HG02870 (cell line): ENCODE measurements around the gene PRUNE1.

ENCODE experiments used
- ATAC-seq: cut with Tn5 transposase; IDR thresholded peaks from one replicate; pipeline ENCODE4 v1.9.1; 2021; ENCODE audit warnings: mild to moderate bottlenecking, moderate library complexity; ENCODE audit not compliant: unreplicated experiment

PRUNE1 gene

GRCh38 chr1:151008244-151009205 is at the start of gene PRUNE1:
TSS of gene PRUNE1 (plus strand) at chr1:151008449. CDS start at chr1:151008633, 184 bp downstream.
- ATAC-seq: peak; percentile 58

GRCh38 chr1:150960646-150961045 is 47.6 kb upstream of the PRUNE1 start:
- ATAC-seq: no peak

GRCh38 chr1:150961756-150962155 is 46.5 kb upstream of the PRUNE1 start:
- no peak for ATAC-seq

DNA sequence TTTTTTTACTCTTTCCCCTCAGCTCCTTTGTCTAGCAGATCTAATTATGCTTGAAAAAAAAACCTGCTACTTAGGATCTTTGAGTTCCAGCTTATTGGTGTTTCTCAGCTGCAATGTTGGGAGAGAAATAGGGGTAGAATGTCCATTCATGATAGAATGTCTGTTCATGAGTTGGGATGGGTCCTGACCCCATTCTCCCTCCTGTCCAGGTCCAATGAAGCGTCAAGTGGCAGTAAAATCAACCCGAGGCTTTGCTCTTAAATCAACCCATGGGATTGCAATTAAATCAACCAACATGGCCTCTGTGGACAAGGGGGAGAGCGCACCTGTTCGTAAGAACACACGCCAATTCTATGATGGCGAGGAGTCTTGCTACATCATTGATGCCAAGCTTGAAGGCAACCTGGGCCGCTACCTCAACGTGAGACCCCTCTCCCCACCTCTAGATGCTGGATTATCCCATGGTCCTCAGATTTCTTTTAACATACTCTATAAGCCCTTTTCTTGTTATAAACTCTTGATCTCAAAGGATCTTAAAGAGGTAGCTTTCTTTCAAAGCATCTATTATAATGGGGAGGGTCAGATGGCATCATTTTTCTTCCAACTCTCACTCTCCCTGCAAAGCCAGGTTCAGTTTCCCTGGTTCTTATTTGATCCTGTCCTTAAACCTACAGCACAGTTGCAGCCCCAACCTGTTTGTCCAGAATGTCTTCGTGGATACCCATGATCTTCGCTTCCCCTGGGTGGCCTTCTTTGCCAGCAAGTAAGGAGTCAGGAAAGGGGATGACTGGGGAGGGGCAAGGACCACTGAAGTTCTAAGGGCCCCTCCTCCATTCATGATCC is 44.7 kb upstream of the PRUNE1 start:
- ATAC-seq: no peak

- ATAC-seq: no peak
Observed at GRCh38 chr1:150964164-150964489, 44.1 kb upstream of the PRUNE1 start.

- no peak for ATAC-seq
Observed at GRCh38 chr1:150965605-150966004, 42.6 kb upstream of the PRUNE1 start.

- no peak for ATAC-seq
Observed at GRCh38 chr1:150966011-150966410, 42.2 kb upstream of the PRUNE1 start.

- no peak for ATAC-seq
Observed at GRCh38 chr1:150967936-150968335, 40.3 kb upstream of the PRUNE1 start.

DNA sequence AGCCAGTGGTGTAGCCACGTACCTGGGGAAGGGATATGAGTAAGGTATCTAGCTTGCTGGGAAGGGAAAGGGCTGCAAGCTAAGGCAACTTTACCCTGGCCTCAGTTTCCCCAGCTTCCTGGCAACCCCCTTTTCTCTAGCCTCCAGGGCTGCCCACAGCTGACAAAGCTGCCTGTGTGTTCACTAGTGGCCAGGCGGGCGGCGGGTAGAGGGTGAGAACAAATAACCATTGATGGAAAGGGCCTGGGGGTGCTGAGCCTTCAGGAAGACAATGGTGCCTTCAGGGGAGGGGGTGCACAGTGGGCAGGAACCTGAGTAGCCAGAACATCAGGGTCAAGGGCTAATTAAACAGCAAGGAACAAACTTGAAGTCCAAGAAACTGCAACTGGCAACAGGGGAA is 39.8 kb upstream of the PRUNE1 start:
- ATAC-seq: no peak

- no peak for ATAC-seq
Observed at GRCh38 chr1:150969626-150970025, 38.6 kb upstream of the PRUNE1 start.

DNA sequence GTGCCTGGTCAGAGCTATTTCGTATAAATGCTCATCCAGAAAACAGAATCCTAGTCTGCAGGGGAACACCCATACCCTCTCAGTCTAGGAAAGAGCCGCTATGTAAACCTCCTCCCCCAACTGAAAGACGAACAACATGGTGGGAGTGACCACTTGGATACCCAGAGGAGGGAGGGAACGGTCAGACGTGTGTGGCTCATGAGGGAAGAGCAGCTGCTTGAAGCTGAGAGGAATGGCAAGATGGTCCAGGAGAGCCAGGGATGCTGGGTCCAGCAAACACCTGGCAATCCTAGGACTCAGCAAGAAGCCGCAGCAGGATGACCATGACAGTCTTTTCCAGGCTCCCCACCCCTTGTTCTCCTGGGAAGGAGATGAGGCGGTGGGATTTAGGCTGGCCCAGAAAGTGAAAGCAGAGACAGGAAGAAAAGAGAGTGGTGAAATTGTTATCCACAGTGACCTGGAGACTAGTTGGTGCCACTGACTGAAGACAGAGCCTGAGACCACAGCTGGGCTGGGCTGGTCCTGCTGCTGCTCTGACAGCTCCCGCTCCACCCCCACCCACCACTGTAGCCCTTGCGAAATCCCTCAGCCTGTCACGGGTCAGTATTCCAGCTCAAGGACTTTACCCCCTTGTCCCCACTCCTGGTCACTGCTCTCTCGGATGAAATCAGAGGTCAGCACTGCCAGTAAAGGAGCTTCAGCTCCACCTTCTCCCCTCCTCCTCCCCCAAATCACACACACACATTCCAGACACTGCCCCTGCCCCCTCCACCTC is 37.3 kb upstream of the PRUNE1 start:
- ATAC-seq: no peak

- ATAC-seq: no peak
Observed at GRCh38 chr1:150971583-150972416, 36.4 kb upstream of the PRUNE1 start.

- no peak for ATAC-seq
Observed at GRCh38 chr1:150972417-150972940, 35.8 kb upstream of the PRUNE1 start.

DNA sequence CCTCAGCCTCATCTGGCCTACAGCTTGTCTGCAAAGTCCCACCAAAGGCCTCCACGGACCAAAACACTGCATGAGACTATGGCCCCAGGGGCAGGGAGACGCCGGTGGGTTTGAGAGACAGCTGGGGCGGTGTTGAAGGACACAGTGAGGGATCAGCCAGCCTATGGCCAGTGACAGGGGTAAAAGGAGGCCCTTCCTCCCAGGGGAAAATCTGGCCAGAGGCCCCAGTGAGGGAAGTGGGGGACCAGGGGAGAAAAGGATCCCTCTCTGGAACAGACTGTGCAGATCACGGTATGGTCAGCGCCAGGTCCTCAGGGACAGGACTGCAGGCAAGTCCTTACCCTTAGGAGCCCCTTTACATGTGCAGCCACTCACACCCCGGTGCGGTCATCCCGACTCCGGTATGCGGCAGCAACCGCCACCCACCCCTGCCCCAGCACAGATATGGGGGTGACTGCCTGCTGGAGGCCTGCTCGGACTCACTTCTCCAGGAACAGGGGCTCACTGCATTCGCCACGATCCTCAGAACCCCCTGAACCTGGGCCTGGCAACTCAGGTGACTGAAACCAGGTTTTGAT is 34.9 kb upstream of the PRUNE1 start:
- no peak for ATAC-seq

GRCh38 chr1:150973836-150974579 is 34.2 kb upstream of the PRUNE1 start:
- ATAC-seq: peak; percentile 39

DNA sequence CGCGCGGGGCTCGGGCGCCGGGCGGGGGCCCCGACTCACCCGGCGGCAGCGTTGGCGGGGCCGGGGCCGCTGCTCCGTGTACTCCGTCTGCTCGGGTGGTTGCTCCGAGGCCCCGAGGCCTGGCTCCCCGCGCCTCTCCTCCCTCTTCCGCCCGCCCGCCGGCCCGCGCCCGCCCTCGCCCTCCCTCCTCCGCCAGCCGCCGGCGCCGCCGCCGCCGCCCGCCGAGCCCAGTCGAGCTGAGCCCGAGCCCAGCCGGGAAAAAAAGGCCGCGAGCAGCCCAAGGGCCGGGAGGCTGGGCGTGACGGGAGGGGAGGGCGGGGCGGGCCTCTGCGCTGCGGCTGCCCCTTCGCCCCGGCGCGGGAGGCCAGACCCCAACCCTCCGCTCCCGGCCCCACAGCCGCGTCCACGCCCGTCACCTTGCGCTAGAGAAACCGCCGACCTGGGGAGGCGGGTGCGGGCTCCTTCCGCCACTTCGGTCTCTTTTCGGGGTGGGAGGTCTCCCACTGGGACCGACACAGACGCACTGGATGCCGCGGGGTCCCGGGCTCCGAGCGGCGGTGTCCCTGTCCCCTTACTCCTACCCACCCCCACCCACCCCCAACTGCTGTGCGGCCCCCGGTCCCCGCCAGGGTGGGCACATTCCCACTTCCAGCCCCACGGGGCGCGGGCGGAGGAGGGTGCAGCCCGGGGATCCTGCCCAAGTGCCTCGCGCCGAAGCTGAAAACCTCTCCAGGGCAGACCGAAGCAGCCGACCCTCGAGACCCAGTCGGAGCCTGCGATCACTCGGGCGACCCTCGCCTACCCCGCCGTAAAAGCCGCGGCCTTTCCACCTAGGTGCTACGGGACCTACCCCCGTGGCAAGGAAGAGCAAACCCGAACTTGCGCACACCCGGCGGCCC is 33.4 kb upstream of the PRUNE1 start, which contains the start of gene CERS2:
Gene CERS2 (minus strand): TSS at position 256 of the 899 bp plus-strand sequence. CDS start 5,745 bp downstream, outside the sequence.
- peak; percentile 52 for ATAC-seq

- ATAC-seq: no peak
Observed at GRCh38 chr1:150976401-150976821, 31.8 kb upstream of the PRUNE1 start.
